Activated naive CD8-positive, alpha-beta T cell treated with anti-CD3 and anti-CD28 coated beads, Interleukin-2, amount 50 U/mL, for 16 hours (primary cell): Measurements from ENCODE around the gene SLAMF6.

Experiments used
- DNase-seq: peaks from one replicate; pipeline ENCODE4 v3.0.0-alpha.2; 2020; ENCODE audit warnings: low read depth, low spot score

SLAMF6 gene

DNA sequence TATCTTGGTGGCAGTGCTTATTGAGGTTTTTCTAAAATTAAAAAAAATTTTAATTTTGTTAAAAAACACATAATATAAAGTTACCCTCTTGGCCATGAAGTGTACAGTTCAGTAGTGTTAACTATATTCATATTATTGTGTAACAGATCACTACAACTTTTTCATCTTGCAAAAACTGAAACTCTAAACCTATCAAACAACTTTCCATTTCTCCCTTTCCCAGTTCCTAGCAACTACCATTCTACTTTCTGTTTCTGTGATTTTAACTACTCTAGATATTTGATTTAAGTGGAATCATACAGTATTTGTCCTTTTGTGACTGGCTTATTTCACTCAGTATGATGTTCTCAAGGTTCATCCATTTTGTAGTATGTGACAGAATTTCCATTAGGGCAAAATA is 55.5 kb downstream of the SLAMF6 start:
- no peak for DNase-seq

DNA sequence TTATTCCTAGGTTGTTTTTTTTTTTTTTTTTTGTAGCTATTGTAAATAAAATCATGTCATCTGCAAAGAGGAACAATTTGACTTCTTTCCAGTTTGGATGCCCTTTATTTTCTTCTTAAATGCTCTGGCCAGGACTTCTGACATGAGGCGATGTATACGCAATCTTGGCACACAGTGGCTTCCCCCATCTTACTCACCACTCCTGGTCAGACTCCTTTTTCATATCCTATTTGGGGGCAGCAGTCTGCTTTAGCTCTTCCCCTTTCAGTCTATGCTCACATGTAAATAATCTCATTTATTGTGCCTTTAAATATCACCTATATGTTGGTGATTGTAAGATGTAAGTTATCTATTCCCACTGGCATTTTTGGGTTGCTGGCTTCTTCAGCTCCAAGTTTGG is 56.1 kb downstream of the SLAMF6 start:
- DNase-seq, result no peak

DNA sequence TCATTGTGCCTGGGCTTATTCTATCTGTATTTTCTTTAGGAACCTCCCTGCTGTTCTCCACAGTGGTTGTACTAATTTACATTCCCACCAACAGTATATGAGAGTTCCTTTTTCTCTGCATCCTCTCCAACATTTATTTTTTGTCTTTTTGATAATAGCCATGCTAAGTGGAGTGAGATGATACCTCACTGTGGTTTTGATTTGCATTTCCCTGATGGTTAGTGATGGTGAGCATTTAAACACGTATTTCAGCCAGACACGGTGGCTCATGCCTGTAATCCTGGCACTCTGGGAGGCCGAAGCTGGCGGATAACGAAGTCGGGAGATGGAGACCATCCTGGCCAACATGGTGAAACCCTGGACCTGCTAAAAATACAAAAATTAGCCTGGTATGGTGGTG is 57.9 kb downstream of the SLAMF6 start:
- DNase-seq, result no peak

DNA sequence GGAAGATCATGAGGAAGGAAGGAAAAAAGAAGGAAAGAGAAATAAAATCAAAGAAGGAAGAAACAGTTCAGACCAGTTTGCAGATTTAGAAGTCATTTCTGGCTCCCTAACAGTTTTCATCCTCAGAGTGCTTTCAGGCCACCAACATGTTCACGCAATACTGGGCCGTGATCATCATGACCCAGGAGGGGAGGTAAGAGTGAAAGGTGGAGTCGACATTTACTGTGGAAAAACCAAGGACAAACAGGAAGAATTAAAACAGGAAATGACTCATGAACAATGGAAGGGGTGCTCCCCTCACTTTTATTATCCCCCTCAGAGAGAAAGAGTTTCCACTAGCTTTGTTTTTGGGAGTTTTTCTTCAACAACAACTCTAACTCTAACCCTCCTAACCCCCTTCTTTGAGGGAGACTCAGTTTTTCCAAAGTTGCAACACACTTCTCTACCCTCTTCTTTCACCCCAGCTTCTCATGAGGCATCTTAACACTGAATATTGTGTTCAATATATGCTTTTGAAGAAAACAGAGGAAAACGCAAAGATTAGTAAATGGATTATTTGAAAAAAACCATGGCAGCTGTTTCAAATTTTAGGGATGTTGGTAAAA is 62.3 kb downstream of the SLAMF6 start:
- DNase-seq, result peak; percentile 14

GRCh38 chr1:160460214-160460642 is 62.8 kb downstream of the SLAMF6 start:
- no peak for DNase-seq

DNA sequence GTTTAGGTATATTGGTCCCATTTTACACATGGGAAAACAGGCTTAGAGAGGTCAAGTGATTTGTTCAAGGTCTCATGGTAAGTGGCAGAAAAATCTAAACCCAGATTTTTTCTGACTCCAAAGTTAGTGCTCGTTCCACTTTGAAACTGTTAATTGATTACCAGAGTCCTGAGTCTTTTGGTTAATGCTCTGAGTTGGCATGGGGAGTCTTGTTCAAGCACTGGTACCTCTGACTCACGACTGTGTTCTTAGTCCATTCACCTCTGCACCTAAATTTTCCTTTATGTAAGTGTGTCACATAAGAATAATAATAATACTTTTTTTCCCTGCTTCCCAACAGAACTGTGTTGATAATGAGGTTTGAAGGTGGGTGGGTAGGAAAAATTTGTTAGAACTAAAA is 63.4 kb downstream of the SLAMF6 start:
- no peak for DNase-seq

GRCh38 chr1:160459056-160459455 is 64.0 kb downstream of the SLAMF6 start:
- no peak for DNase-seq

GRCh38 chr1:160455153-160455517 is 67.9 kb downstream of the SLAMF6 start:
- no peak for DNase-seq

- no peak for DNase-seq
Observed at GRCh38 chr1:160454371-160455152, 68.5 kb downstream of the SLAMF6 start.

GRCh38 chr1:160453443-160453842 is 69.6 kb downstream of the SLAMF6 start:
- DNase-seq, result no peak

DNA sequence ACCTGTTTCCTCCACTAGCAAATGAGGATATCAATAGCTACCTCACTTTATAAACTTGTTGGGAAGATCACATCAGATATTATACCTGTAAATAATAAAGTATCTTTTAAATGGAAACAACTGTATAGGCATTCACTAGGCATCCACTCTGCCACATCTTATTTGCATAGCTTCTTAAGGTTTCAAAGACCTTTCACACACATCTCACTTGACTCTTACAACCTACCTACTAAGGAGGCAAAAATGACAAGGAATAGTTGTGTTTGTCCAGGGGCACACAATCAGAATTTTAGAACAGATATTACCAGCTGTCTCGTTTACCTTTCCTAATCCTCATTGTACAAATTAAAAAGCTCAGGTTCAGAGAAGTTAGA is 71.2 kb downstream of the SLAMF6 start:
- no peak for DNase-seq

DNA sequence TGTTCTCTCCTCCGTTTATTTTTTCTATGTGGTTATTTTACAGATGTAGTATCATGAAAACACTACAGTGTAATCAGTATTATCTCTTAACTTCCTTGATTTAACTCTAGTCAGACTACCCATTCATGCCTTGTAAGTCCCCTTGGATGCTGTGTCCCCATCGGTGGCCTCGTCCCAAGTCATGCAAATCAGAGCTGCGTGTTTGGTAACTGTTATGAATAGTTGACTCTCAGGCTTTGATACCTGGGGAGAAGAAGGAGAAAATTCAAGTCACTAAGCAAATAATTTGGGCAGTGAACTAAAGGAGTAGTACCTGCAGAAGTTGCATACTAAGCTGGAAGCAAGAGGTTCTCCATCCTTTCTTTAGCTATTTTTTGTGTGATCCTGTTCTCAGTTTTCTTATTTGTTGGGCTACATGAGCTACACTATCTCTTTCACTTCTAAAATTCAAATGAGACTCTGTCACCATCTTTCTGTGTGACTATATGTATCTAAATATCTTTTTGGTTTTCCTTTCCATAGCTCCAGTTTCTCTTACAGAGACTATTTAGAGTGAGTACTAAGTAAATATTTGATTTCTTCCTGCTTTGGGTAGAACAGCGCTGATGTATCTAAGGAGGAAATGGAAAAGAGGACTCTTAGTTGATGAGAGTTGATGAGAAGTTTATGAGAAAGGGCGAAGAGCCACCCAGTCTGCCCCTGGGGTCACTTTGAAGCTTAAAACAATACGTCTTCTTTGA is 71.8 kb downstream of the SLAMF6 start:
- DNase-seq, result no peak

- DNase-seq, result no peak
Observed at GRCh38 chr1:160449494-160449893, 73.6 kb downstream of the SLAMF6 start.

GRCh38 chr1:160446945-160447600 is 76.0 kb downstream of the SLAMF6 start:
- DNase-seq, result no peak

DNA sequence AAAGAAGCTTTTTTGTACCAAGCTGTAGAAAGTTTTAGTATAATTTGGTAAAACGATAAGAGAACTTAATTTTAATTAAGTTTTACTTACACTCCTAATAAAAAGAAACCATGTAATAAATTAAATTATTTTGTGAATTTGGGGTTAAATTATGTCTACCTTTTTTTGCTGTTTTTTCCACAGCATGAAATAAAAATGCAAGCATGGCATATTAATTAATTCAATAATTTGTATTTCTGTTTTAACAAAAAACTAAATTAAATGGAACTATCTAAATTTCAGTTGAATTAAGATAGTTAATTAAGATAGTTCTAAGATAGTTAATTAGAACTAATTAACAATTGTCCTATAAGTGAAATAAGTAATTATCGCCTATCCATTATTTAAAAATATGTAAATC is 83.3 kb downstream of the SLAMF6 start:
- no peak for DNase-seq

- no peak for DNase-seq
Observed at GRCh38 chr1:160438935-160439334, 84.1 kb downstream of the SLAMF6 start.

GRCh38 chr1:160438317-160438918 is 84.6 kb downstream of the SLAMF6 start:
- DNase-seq, result no peak

DNA sequence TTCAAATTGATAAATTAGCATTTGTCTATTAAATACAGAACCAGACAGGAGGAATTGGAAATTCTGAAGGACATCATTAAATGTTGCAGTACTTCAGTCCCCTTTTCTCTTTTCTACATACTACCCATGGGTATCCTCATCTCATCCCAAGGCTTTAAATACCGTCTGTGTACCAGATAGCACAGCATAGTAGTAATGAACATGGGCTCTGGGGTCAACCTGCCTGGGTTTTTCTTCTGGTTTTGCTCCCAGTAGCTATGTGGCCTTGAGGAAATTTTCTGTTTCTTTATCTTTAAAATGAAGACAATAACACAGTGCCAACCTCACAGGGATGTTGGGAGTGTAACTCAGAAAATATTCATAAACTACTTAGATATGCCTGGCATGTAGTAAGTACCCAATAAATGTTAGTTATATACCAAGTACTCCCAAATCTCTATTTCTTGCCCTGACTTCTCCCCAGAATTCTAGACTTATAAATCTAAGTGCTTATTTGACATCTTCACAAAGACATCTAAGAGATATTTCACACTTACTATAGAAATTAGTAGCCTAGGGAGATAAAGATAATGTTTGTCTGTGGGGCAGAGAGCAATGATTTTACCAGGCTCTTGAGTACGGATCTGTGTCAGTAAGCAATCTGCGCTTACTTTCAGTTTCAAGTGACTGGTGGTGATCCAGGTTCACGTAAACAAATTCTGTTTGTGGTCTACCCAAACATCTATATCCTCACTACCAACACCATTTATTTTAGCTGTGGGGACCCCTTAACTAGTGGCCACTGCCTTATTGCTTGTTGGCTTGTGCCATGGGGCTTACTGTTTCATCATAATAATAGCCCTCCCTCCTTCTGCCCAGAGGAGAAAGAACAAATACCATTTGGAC is 85.4 kb downstream of the SLAMF6 start:
- DNase-seq, result no peak

DNA sequence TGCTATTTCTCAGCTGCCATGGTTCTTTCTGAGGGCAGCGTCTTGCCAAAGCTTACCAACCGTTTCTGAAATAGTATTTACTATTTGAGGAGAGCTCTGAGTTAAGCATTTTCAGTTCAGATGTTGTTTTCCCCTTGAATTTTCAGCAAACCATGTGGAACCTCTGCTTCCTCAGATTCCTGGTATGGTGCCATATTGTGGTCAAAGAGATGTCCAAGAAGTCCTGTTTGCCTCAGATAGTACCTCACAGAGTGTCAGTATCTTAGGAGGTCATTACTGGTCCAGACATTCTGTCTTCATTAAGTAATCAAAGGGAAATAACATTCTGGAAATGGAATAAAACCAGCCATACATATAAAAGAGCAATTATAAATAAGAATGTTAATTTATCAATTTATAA is 86.1 kb downstream of the SLAMF6 start:
- no peak for DNase-seq
